ENCODE measurements around the gene CALHM2.

CALHM2 gene

DNA sequence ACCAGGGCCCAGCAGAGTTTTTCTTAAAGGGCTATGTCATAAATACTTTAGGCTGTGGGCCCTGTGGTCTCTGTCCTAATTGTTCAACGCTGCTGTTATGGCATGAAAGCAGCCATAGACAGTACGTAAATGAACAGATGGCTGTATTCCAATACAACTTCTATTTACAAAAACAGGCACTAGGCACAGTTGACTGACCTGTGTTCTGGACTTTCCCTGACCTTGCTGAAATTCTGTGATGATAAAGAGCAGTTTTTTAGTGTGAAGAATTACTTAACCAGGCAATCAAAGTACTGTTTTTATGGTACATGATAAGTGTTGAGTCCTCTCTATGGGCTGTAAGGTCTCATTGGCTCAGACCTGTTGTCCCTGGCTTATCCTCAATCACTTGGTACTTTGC, 38.6 kb downstream of the CALHM2 start:
- no peak for DNase-seq

GRCh38 chr10:103397191-103397825, 54.9 kb downstream of the CALHM2 start:
- no peak for DNase-seq

GRCh38 chr10:103396789-103397087, 55.4 kb downstream of the CALHM2 start:
- DNase-seq: no peak

Measured in CD4-positive, alpha-beta T cell treated with Interleukin-10 for 1 hour (primary cell).